Gastroesophageal sphincter (tissue), 4 donors: Measurements from ENCODE around the gene KLHDC8B. TPM values are rescaled to one million over a fixed set of nuclear protein-coding genes. Genes with fewer than 3 reads are reported as not detected.

ENCODE experiments used
- ATAC-seq: fragments of 150-250 bp; one replicate; pipeline ENCODE4 v1.9.1; 2016; ENCODE audit warnings: mild to moderate bottlenecking, moderate library complexity
- H3K27ac ChIP-seq, 4 donors: fragments of 200-600 bp; sonication (generic) in 3 of 4; 1 replicate in 3 of 4; 2 replicates in 1 of 4; pipeline ENCODE4 v1.5.1; 2016 to 2019
- H3K27me3 ChIP-seq: fragments of 200-600 bp; sonication (generic); one replicate; pipeline ENCODE4 v1.5.1; 2019
- H3K36me3 ChIP-seq, 2 donors: fragments of 200-600 bp; sonication (generic); one replicate each; pipeline ENCODE4 v1.5.1; 2019; ENCODE audit warnings: control low read depth in 1 of 2
- H3K4me1 ChIP-seq, 3 donors: fragments of 200-600 bp; sonication (generic); 1 replicate in 2 of 3; 2 replicates in 1 of 3; pipeline ENCODE4 v1.5.1; 2016 to 2019; ENCODE audit warnings: control low read depth in 2 of 3
- H3K4me3 ChIP-seq, 2 donors: fragments of 200-600 bp; sonication (generic); one replicate each; pipeline ENCODE4 v1.5.1; 2019; ENCODE audit warnings: mild to moderate bottlenecking in 1 of 2, moderate library complexity in 1 of 2
- H3K9me3 ChIP-seq, 3 donors: fragments of 200-600 bp; sonication (generic); one replicate each; pipeline ENCODE4 v1.5.1; 2017 to 2019; ENCODE audit warnings: control low read depth in 2 of 3
- EP300 ChIP-seq: sonication (generic); formaldehyde crosslinking; IDR thresholded peaks from one replicate; pipeline ENCODE4 v1.6.1; 2017; ENCODE audit warnings: antibody characterized with exemption, mild to moderate bottlenecking
- POLR2A ChIP-seq, 2 donors: fragments of 450-650 bp; IDR thresholded peaks; one replicate each; pipeline ENCODE4 v1.6.1; 2017; ENCODE audit warnings: antibody characterized with exemption in 2 of 2, mild to moderate bottlenecking in 2 of 2, moderate library complexity in 1 of 2
- POLR2AphosphoS5 ChIP-seq: sonication (generic); formaldehyde crosslinking; IDR thresholded peaks from one replicate; pipeline ENCODE4 v1.6.1; 2017; ENCODE audit warnings: antibody characterized with exemption
- WGBS, 2 donors: methylation state at CpG; one replicate each; pipeline ENCODE4 v1.1.5; 2018; ENCODE audit warnings: low coverage in 1 of 2; 5-methylcytosine and 5-hydroxymethylcytosine counted together
- total RNA-seq, 4 donors: library from RNA; depleted of rRNA; stranded (reverse); fragments of >200 nt; gene quantifications; one replicate each; pipeline ENCODE4 v1.1.0, GENCODE V29; 2016
- TF ChIP-seq, protein P1 (sequence below), 4 experiments: fragments of 200-600 bp in 2 of 4; fragments of 450-650 bp in 2 of 4; sonication (generic) in 1 of 4; IDR thresholded peaks; one replicate each; pipeline ENCODE4 v1.5.1; 2017 to 2019; ENCODE audit warnings: antibody characterized with exemption in 4 of 4, mild to moderate bottlenecking in 2 of 4, moderate library complexity in 2 of 4

The KLHDC8B gene
- total RNA-seq, 4 donors from 2014 or later = 39.8 to 126 (median 114) TPM

DNA sequence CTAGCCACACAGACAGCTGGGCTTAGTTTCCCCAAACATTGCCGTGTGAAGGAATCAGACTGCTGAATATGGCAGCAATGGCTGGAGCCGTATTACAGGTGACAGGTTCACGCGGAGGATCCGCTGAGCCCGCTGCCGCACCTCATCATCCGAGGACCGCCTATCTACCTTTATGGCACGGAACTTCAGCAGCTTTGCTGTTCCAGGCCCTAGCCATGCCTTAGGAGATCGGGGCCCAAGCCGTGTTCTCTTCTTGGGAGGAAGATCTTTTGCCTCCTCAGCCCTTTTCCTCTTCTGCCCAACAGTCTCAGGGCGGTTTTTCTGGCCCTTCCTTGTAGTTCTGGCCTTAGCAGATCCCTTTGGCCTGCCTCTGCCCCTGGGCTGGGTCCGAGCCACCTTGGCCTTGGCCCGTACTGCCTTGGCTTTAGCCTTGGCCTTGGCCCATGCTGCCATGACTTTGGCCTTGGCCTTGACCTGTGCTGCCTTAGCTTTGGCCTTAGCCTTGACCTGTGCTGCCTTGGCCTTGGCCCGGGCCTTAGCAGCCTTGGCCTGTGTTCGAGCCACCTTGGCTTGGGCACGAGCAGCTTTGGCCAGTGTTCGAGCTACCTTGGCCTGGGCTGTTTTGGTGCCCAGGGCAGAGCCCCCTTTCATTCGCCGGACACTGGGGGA lies 8.5 kb upstream of the KLHDC8B start:
- no peaks in the 10 kb centered on the region for H3K27me3 ChIP-seq
- H3K4me3 ChIP-seq = no peak overlapping the region
- ATAC-seq = no peak
- no peak overlapping the region for H3K27ac ChIP-seq
- H3K36me3 ChIP-seq = peaks cover 0 to 35% of the 10 kb centered on the region in 2 donors
- 87 to 90% methylated on average over 10 to 15 of the region's 21 CpGs for WGBS, 2 donors
- TF ChIP-seq POLR2AphosphoS5 (no peak), EP300 (no peak), POLR2A (IDR thresholded peaks at IDR 0.05) (no peak)
- TF ChIP-seq, protein P1, sequence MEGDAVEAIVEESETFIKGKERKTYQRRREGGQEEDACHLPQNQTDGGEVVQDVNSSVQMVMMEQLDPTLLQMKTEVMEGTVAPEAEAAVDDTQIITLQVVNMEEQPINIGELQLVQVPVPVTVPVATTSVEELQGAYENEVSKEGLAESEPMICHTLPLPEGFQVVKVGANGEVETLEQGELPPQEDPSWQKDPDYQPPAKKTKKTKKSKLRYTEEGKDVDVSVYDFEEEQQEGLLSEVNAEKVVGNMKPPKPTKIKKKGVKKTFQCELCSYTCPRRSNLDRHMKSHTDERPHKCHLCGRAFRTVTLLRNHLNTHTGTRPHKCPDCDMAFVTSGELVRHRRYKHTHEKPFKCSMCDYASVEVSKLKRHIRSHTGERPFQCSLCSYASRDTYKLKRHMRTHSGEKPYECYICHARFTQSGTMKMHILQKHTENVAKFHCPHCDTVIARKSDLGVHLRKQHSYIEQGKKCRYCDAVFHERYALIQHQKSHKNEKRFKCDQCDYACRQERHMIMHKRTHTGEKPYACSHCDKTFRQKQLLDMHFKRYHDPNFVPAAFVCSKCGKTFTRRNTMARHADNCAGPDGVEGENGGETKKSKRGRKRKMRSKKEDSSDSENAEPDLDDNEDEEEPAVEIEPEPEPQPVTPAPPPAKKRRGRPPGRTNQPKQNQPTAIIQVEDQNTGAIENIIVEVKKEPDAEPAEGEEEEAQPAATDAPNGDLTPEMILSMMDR (IDR thresholded peaks at IDR 0.05) = no peak
- no peaks in the 10 kb centered on the region for H3K9me3 ChIP-seq
- H3K4me1 ChIP-seq = peaks cover 0 to 31% (median 16%) of the 10 kb centered on the region in 3 donors

DNA sequence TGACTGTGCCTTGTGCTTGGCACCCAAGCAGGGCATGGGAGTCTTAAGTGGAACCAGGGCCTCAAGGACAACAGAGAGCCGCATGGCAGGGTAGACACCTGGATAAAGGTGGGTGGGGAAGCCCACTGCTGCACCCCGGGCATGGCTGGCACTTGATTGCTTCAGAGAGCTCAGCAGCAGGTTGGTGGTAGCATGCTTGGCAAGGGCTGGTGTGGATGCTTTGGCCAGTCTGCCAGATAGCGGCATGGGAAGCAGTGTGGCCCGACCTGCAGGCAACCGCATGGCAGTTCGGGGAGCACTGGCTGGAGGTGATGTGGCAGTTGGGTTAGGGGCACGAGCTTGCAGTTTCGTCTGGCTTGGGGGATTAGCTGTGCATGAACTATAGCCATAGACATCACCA lies 7.8 kb upstream of the KLHDC8B start:
- TF ChIP-seq EP300 (no peak), POLR2AphosphoS5 (no peak), POLR2A (IDR thresholded peaks at IDR 0.05) (no peak)
- TF ChIP-seq, protein P1 (IDR thresholded peaks at IDR 0.05) = no peak
- H3K4me3 ChIP-seq = no peak overlapping the region

DNA sequence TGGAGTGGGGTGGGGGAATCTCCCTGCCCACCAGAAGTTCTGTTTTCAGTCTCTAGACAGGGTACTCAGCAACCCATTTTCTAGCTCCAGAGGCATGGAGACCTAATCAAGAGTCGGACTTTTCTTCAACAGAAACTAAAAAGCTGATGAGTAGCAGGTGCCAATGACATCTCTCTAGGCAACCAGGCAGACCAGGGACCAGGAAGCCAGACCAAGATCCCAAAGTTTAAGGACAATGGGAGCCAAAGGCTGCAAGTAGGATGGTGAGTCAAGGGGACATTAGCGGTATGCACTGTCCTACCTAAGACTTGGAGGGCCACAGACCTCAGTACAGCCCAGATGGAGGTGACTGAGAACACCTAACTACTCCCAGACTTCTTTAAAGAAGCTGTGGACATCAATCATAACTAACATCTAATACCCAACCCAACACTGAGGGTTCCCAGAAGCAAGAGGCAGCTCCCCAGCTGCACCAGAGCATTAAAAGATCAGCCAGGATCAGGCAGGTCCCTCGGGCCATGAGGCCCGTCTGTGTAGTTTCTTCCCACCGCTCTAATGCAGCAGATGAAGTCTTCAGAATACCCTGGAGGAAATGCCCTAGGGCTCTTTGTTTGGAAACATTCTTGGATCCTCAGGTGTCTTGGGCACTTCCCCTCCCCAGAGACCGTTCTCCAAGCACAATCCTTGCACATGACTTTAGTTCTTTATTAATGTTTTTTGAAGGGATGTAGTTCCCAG lies 6.2 kb upstream of the KLHDC8B start:
- Histone ChIP-seq H3K27ac (peak overlapping the region; percentile 88 to 96 (median 94)), H3K27me3 (no peaks in the 10 kb centered on the region), H3K9me3 (no peaks in the 10 kb centered on the region), H3K4me1 (peaks cover 0 to 33% (median 16%) of the 10 kb centered on the region in 3 donors), H3K36me3 (peaks cover 0 to 35% of the 10 kb centered on the region in 2 donors), H3K4me3 (peak overlapping the region; percentile 87 to 97)
- WGBS, 2 donors = 12 to 59% methylated on average over 2 to 4 of the region's 6 CpGs
- TF ChIP-seq POLR2A (IDR thresholded peaks at IDR 0.05) (no peak), EP300 (no peak), POLR2AphosphoS5 (no peak)
- TF ChIP-seq, protein P1 (IDR thresholded peaks at IDR 0.05) = no peak
- no peak for ATAC-seq

More for the DNA sequence above, 7.8 kb upstream of the KLHDC8B start:
- Histone ChIP-seq H3K27ac (no peak overlapping the region), H3K4me1 (peaks cover 0 to 31% (median 16%) of the 10 kb centered on the region in 3 donors), H3K27me3 (no peaks in the 10 kb centered on the region), H3K9me3 (no peaks in the 10 kb centered on the region), H3K36me3 (peaks cover 0 to 35% of the 10 kb centered on the region in 2 donors)
- ATAC-seq = no peak
- 86% methylated on average over 4 of the region's 8 CpGs; no CpG with 5 or more reads in 1 of the 2 donors for WGBS, 2 donors

DNA sequence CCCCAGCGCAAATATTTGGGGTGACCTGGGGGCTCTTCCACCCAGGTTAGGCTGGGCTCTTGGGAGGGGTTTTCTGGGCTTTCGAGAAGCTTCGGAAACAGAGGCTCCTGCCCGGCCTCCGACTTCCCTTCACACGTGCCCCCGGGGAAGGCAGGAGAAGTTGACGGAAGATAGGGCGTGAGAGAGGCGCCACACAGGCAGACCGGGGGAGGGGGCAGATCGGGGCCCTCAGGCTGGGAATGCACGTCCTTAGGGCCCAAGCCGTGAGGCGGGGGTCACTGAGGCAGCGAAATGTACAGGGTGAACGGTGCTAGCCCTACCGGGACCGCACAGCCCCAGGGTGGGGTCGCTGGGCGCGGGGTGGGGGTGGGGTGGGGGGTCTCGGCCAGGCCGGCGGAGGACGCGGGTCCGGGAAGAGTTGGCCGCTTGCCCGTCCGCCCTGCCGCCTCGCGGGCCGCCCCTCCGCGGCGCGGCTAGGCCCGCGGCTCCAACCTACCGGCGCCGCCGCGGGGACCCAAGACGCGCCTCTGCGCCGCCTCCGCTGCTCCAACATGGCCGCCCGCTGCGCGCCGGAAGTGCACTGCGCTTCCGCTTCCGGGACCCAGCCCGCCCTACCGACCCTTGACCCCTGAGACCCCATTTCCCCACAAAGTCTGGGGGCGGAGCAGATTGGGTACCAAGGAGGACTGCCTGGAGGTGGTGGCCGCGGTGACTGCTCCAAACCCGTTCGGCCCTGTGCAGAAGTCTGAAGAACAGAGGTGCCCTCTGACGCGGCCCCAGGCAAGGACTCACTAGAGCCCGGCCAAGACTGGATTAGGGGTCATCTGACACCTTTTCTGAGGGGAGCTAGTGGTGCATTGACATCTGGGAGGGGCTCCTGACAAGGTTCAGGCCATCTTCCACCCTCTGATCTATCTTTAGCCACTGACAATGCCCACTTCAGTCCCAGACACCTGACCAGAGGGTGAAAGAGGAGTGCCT lies 5.3 kb upstream of the KLHDC8B start, which contains the start of gene CCDC71:
Gene CCDC71, minus strand, starts transcription at position 561 of the 981 bp plus-strand sequence. CDS start 2,123 bp downstream, outside the sequence.
- H3K4me3 ChIP-seq = peak within 1 kb of the TSS; percentile 87 to 97
- peaks cover 0 to 35% of the 10 kb centered on the region in 2 donors for H3K36me3 ChIP-seq
- peak; percentile 47 to 71 for TF ChIP-seq POLR2A (IDR thresholded peaks at IDR 0.05)
- peak; percentile 82 for TF ChIP-seq POLR2AphosphoS5
- TF ChIP-seq, protein P1 (IDR thresholded peaks at IDR 0.05) = no peak
- peak within 1 kb of the TSS; percentile 88 to 96 (median 94) for H3K27ac ChIP-seq
- H3K9me3 ChIP-seq = no peaks in the 10 kb centered on the region
- no peaks in the 10 kb centered on the region for H3K27me3 ChIP-seq
- ATAC-seq = peak; percentile 66
- WGBS, 2 donors = 0 to 4% methylated on average over 1 to 4 of the region's 69 CpGs
- peaks cover 0 to 42% (median 21%) of the 10 kb centered on the region in 3 donors for H3K4me1 ChIP-seq
